Activated CD8-positive, alpha-beta T cell treated with anti-CD3 and anti-CD28 coated beads for 36 hours (primary cell): ENCODE data around the gene CATSPERD. TPM values are rescaled to one million over a fixed set of nuclear protein-coding genes. Genes with fewer than 3 reads are reported as not detected.

Experiments
- ATAC-seq: fragments of 200-7000 bp; cut with Tn5 transposase; one replicate; pipeline ENCODE4 v1.10.0; 2021; ENCODE audit warnings: mild to moderate bottlenecking, moderate library complexity
- CTCF ChIA-PET: fragments of 350-600 bp; sonication (Branson Sonifier 250); formaldehyde crosslinking; loops from one replicate; lab custom pipeline; 2021; ENCODE audit warnings: antibody characterized with exemption; lab: Charles Lee
- POLR2A ChIA-PET: fragments of 350-600 bp; sonication (Branson Sonifier 250); formaldehyde crosslinking; loops from one replicate; lab custom pipeline; 2021; ENCODE audit warnings: antibody characterized with exemption; lab: Charles Lee
- DNase-seq: peaks from one replicate; pipeline ENCODE4 v3.0.0-alpha.2; 2020
- H3K27ac Mint-ChIP-seq: one replicate; pipeline ENCODE4 v1.8.0; 2021; ENCODE audit warnings: mild to moderate bottlenecking, mixed read lengths
- H3K27me3 Mint-ChIP-seq: one replicate; pipeline ENCODE4 v1.8.0; 2021; ENCODE audit warnings: mixed read lengths
- H3K36me3 Mint-ChIP-seq: one replicate; pipeline ENCODE4 v1.8.0; 2021; ENCODE audit warnings: low read depth, mixed read lengths
- H3K4me1 Mint-ChIP-seq: one replicate; pipeline ENCODE4 v1.8.0; 2021; ENCODE audit warnings: low read depth, mixed read lengths
- H3K4me3 Mint-ChIP-seq: one replicate; pipeline ENCODE4 v1.8.0; 2021; ENCODE audit warnings: mild to moderate bottlenecking, moderate library complexity, mixed read lengths
- H3K9me3 Mint-ChIP-seq: one replicate; pipeline ENCODE4 v1.8.0; 2021; ENCODE audit warnings: mixed read lengths
- intact Hi-C: fragments of 100-400 bp; cut with micrococcal nuclease; formaldehyde crosslinking; loops from one replicate; pipeline ENCODE4 v1.10.0; 2022
- total RNA-seq, 2 experiments: library from RNA; stranded (reverse); gene quantifications; one replicate each; pipeline ENCODE4 v1.2.3, GENCODE V29; 2021
- TF ChIP-seq, protein P1 (sequence below): fragments of 200-600 bp; IDR thresholded peaks from one replicate; pipeline ENCODE4 v1.8.0; 2022; ENCODE audit warnings: antibody characterized with exemption, mild to moderate bottlenecking

CATSPERD gene
- total RNA-seq, 2 experiments from 2014 or later, result not detected

DNA sequence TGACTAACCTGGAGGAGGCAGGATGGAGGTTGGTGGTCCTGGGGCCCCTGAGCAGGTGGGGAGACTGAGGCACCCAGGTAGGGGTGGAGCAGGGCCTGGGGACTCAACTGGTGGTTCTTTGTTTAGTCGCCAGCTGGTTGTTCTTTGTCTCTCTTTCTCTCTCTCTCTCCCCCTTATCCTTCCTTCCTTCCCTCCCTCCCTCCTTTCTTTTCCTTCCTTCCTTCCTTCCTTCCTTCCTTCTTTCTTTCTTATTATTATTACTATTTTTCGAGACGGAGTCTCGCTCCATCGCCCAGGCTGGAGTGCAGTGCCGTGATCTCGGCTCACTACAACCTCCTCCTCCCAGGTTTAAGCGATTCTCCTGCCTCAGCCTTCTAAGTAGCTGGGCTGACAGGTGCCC is 77.8 kb downstream of the CATSPERD start:
- ChIA-PET CTCF (no interaction called here), POLR2A (no interaction called here)
- TF ChIP-seq, protein P1, sequence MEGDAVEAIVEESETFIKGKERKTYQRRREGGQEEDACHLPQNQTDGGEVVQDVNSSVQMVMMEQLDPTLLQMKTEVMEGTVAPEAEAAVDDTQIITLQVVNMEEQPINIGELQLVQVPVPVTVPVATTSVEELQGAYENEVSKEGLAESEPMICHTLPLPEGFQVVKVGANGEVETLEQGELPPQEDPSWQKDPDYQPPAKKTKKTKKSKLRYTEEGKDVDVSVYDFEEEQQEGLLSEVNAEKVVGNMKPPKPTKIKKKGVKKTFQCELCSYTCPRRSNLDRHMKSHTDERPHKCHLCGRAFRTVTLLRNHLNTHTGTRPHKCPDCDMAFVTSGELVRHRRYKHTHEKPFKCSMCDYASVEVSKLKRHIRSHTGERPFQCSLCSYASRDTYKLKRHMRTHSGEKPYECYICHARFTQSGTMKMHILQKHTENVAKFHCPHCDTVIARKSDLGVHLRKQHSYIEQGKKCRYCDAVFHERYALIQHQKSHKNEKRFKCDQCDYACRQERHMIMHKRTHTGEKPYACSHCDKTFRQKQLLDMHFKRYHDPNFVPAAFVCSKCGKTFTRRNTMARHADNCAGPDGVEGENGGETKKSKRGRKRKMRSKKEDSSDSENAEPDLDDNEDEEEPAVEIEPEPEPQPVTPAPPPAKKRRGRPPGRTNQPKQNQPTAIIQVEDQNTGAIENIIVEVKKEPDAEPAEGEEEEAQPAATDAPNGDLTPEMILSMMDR, result no peak
- Mint-ChIP-seq H3K27me3 (peaks cover 23% of the 10 kb centered on the region), H3K9me3 (no peaks in the 10 kb centered on the region), H3K27ac (no peak overlapping the region), H3K4me3 (no peak overlapping the region), H3K4me1 (peaks cover 10% of the 10 kb centered on the region), H3K36me3 (no peaks in the 10 kb centered on the region)
- no peak for ATAC-seq
- intact Hi-C loops, result loop anchor here (10.0 kb wide), 1 partner anchor 103 kb away; the partner anchor contains the start of gene RPL36
- no peak for DNase-seq

DNA sequence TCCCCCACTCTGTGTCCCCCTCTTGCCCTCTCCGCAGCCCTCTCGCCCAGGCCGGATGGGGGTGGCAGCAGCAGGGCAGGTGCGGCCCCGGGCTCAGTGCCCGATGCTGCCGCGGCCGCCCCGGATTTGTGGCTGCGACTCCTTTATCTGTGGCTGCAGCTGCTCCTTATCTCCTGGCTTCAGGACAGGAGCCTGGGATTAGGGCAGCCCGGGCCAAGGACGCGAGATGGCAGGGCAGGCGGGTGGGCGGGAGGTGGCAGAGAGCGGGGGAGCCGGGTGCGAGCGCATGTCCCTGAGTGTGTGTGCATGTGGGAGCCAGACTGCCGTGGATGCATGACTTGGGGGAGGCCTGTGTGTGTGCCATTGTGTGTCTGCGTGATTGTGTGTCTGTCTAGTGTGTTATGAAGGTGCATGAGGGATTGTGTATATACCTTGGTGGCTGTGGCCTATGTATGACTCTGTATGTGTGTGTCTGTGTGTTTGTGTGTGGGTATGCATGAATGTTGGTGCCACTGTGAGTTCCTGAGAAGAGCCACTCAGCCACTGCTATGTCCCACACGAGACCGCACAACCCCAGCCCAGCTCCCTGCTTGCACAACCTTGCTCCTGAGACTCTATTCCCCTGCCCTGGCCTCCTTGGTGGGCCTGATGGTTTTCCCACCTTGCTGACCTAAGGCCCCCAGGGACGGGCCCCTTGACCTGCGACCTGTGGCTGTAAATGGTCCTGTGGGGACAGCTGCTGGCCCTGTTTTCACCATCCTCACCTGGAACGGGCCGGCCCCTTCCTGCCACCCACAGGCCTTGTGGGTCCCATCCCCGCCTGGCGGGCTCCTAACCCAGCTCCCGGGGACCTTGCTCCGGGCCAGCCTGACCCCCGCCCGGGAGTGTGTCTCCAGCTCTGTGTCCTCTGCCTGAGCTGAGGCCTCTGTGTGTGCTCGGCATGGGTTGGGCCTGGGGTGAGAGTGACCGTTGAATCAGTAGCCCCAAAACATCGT is 79.1 kb downstream of the CATSPERD start:
- H3K36me3 Mint-ChIP-seq, result no peaks in the 10 kb centered on the region
- CTCF ChIA-PET, result interaction anchor here (1.1 kb wide), 1 partner anchor 223 kb away, joined by 5 read pairs; no protein-coding TSS in a partner anchor
- H3K9me3 Mint-ChIP-seq, result no peaks in the 10 kb centered on the region
- POLR2A ChIA-PET, result interaction anchor here (1.0 to 5.3 kb wide), 2 partner anchors 9 to 15 kb away, joined by 3 to 31 read pairs; partner anchors contain the start of gene DUS3L
- peaks cover 21% of the 10 kb centered on the region for H3K4me1 Mint-ChIP-seq
- peaks cover 25% of the 10 kb centered on the region for H3K27me3 Mint-ChIP-seq
- intact Hi-C loops, result loop anchor here (10.0 kb wide), 2 partner anchors 105 kb away; partner anchors contain the start of genes NDUFA11, RPL36 and VMAC
- ATAC-seq (no peak), DNase-seq (no peak)
- H3K27ac Mint-ChIP-seq, result no peak overlapping the region
- TF ChIP-seq, protein P1, result no peak
- no peak overlapping the region for H3K4me3 Mint-ChIP-seq

DNA sequence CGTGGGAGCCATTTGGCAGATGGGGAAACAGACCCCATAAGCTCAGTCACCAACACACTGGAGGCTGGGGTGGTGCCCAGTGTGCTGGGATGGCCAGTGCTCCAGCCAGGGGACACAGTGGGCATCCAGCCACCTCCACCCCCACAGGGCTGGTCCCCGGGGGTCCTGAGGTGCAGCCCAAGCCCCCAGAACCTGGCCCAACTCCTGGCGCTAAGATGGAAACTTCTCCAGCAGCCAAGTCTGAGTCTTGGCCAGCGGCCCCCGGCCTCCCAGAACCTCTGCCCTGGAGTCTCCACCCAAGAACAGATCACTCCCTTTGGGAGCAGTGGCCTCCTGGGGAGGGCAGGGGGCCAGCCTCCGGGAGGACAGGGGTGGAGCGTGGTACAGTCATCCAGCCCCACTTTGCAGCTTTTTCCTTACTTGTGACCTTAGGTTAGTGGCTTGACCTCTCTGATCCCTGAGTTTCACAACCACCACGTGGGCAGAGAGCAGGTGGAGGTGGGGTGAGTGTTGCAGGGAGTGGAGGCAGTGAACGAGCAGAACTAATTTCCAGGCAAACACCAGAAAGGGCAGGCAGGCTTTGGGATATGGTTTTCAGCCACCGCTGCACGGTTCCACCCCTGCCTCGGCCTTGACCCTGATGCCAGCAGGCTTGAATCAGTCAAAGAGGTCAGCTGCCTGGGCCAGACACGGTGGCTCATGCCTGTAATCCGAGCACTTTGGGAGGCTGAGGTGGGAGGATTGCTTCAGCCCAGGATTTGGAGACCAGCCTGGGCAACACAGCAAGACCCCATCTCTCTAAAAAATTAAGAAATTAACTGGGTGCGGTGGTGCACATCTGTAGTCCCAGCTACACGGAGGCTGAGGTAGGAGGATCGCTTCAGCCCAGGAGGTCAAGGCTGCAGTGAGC is 80.2 kb downstream of the CATSPERD start:
- H3K36me3 Mint-ChIP-seq, result no peaks in the 10 kb centered on the region

More for the DNA sequence above, 80.2 kb downstream of the CATSPERD start:
- Mint-ChIP-seq H3K27ac (no peak overlapping the region), H3K4me3 (no peak overlapping the region), H3K4me1 (peaks cover 22% of the 10 kb centered on the region), H3K27me3 (peaks cover 27% of the 10 kb centered on the region), H3K9me3 (no peaks in the 10 kb centered on the region)
- POLR2A ChIA-PET, result interaction anchor here (1.0 to 5.3 kb wide), 3 partner anchors 10 to 28 kb away, joined by 3 to 31 read pairs (median 6); partner anchors contain the start of gene DUS3L
- CTCF ChIA-PET, result interaction anchor here (1.1 to 1.8 kb wide), 2 partner anchors 7 to 222 kb away, joined by 4 to 5 read pairs; no protein-coding TSS in a partner anchor
- intact Hi-C loops, result loop anchor here (10.0 kb wide), 1 partner anchor 104 kb away; the partner anchor contains the start of genes NDUFA11 and VMAC
- DNase-seq (no peak), ATAC-seq (no peak)
- TF ChIP-seq, protein P1, result no peak
